SH-SY5Y (cell line): ENCODE measurements around the gene HOXD8.

Experiments
- GATA2 ChIP-seq: IDR thresholded peaks from 2 replicates; pipeline ENCODE4 v1.6.1; 2011; ENCODE audit warnings: mild to moderate bottlenecking, low read depth, low read length
- GATA3 ChIP-seq: IDR thresholded peaks from 2 replicates; pipeline ENCODE4 v1.6.1; 2011; ENCODE audit warnings: low read depth, mild to moderate bottlenecking, low read length, moderate library complexity

GRCh38 chr2:176165370-176166050 lies 36.0 kb downstream of the HOXD8 start:
- TF ChIP-seq GATA2, result no peak
- no peak for TF ChIP-seq GATA3
